Bronchial epithelial cell (primary cell): ENCODE results near the gene SNORC. TPM values are rescaled to one million over a fixed set of nuclear protein-coding genes. Genes with fewer than 3 reads are reported as not detected.

Experiments
- DNase-seq: peaks from one replicate; pipeline ENCODE4 v3.0.0-alpha.2; 2010; ENCODE audit warnings: low read depth
- FAIRE-seq: peaks from 2 replicates; lab custom pipeline; 2011; peaks lifted over from hg19 to GRCh38; lab: Jason Lieb, UNC
- H3K27me3 ChIP-seq: 2 replicates; pipeline ENCODE4 v1.5.1; 2011; ENCODE audit warnings: low read length; ENCODE audit not compliant: control insufficient read depth, insufficient read depth
- H3K36me3 ChIP-seq: 2 replicates; pipeline ENCODE4 v1.5.1; 2011; ENCODE audit warnings: low read length; ENCODE audit not compliant: control insufficient read depth, insufficient read depth
- H3K4me3 ChIP-seq: 2 replicates; pipeline ENCODE4 v1.5.1; 2011; ENCODE audit warnings: mild to moderate bottlenecking, low read depth, low read length, control low read depth
- CTCF ChIP-seq: IDR thresholded peaks from 2 replicates; pipeline ENCODE4 v1.5.1; 2011; ENCODE audit warnings: mild to moderate bottlenecking, moderate library complexity, low read length, control low read depth, inconsistent platforms; ENCODE audit not compliant: insufficient read depth, severe bottlenecking
- total RNA-seq: library from RNA; depleted of rRNA; stranded (reverse); fragments of >200 nt; gene quantifications from 2 replicates; pipeline ENCODE4 v1.2.1, GENCODE V29; 2014

The SNORC gene
- total RNA-seq, 1 donor from 2014 or later: 0.53 TPM

- no peak for TF ChIP-seq CTCF
- peak; percentile 18 for FAIRE-seq
- Histone ChIP-seq H3K36me3 (peaks cover 15% of the 10 kb centered on the region), H3K27me3 (no peaks in the 10 kb centered on the region), H3K4me3 (no peak overlapping the region)
- no peak for DNase-seq
These were observed 33.1 kb upstream of the SNORC start for GRCh38 chr2:232836934-232837333.

- Histone ChIP-seq H3K27me3 (no peaks in the 10 kb centered on the region), H3K4me3 (no peak overlapping the region), H3K36me3 (peaks cover 10% of the 10 kb centered on the region)
- DNase-seq: peak; percentile 48
- no peak for TF ChIP-seq CTCF
- no peak for FAIRE-seq
These were observed 31.6 kb upstream of the SNORC start for GRCh38 chr2:232838406-232838874.

GRCh38 chr2:232839411-232840079 is 30.5 kb upstream of the SNORC start:
- peaks cover 9% of the 10 kb centered on the region for H3K36me3 ChIP-seq
- H3K27me3 ChIP-seq: no peaks in the 10 kb centered on the region
- TF ChIP-seq CTCF: no peak
- no peak for DNase-seq
- no peak for FAIRE-seq
- no peak overlapping the region for H3K4me3 ChIP-seq

- Histone ChIP-seq H3K36me3 (peaks cover 14% of the 10 kb centered on the region), H3K27me3 (no peaks in the 10 kb centered on the region), H3K4me3 (no peak overlapping the region)
- DNase-seq (no peak), FAIRE-seq (no peak)
- no peak for TF ChIP-seq CTCF
These were observed 27.4 kb upstream of the SNORC start for GRCh38 chr2:232842689-232843088.

GRCh38 chr2:232843834-232844233 is 26.2 kb upstream of the SNORC start:
- H3K27me3 ChIP-seq: no peaks in the 10 kb centered on the region
- no peak overlapping the region for H3K4me3 ChIP-seq
- FAIRE-seq: no peak
- DNase-seq: no peak
- TF ChIP-seq CTCF: no peak
- H3K36me3 ChIP-seq: peaks cover 14% of the 10 kb centered on the region

GRCh38 chr2:232846055-232846454 is 24.0 kb upstream of the SNORC start:
- no peak overlapping the region for H3K4me3 ChIP-seq
- no peaks in the 10 kb centered on the region for H3K27me3 ChIP-seq
- H3K36me3 ChIP-seq: peaks cover 17% of the 10 kb centered on the region
- DNase-seq: no peak
- no peak for FAIRE-seq
- TF ChIP-seq CTCF: no peak
